Peyer's patch (tissue), 4 donors: Measurements from ENCODE around the gene MYH10. TPM values are rescaled to one million over a fixed set of nuclear protein-coding genes. Genes with fewer than 3 reads are reported as not detected.
A peak's percentile ranks its signal among the peaks of the same experiment; 100 is the strongest.

ENCODE experiments used
- DNase-seq, 3 donors: peaks; one replicate each; pipeline ENCODE4 v3.0.0-alpha.2; 2017 to 2019
- H3K27ac ChIP-seq, 4 donors: fragments of 200-600 bp; sonication (generic); one replicate each; pipeline ENCODE4 v1.5.1; 2016 to 2019
- H3K27me3 ChIP-seq, 2 donors: fragments of 200-600 bp; sonication (generic); one replicate each; pipeline ENCODE4 v1.5.1; 2019
- H3K36me3 ChIP-seq, 3 donors: fragments of 200-600 bp; sonication (generic); one replicate each; pipeline ENCODE4 v1.5.1; 2016 to 2019
- H3K4me1 ChIP-seq, 4 donors: fragments of 200-600 bp; sonication (generic); one replicate each; pipeline ENCODE4 v1.5.1; 2016 to 2019
- H3K4me3 ChIP-seq, 4 donors: fragments of 200-600 bp; sonication (generic); 1 replicate in 3 of 4; 2 replicates in 1 of 4; pipeline ENCODE4 v1.5.1; 2016 to 2019; ENCODE audit warnings: mild to moderate bottlenecking in 1 of 4
- H3K9me3 ChIP-seq, 4 donors: fragments of 200-600 bp; sonication (generic); one replicate each; pipeline ENCODE4 v1.5.1; 2016 to 2019; ENCODE audit warnings: mild to moderate bottlenecking in 1 of 4
- POLR2A ChIP-seq, 2 donors: fragments of 450-650 bp; IDR thresholded peaks; one replicate each; pipeline ENCODE4 v1.5.1; 2017; ENCODE audit warnings: antibody characterized with exemption in 2 of 2, mild to moderate bottlenecking in 2 of 2, moderate library complexity in 2 of 2
- total RNA-seq, 4 donors: library from RNA; depleted of rRNA; stranded (reverse); fragments of >200 nt; gene quantifications; one replicate each; pipeline ENCODE4 v1.1.0, GENCODE V29; 2016
- TF ChIP-seq, protein P1 (sequence below), 6 experiments: fragments of 450-650 bp in 4 of 6; fragments of 200-600 bp in 2 of 6; sonication (generic) in 1 of 6; IDR thresholded peaks; one replicate each; pipeline ENCODE4 v1.5.1; 2017 to 2019; ENCODE audit warnings: antibody characterized with exemption in 6 of 6, mild to moderate bottlenecking in 3 of 6, moderate library complexity in 1 of 6

The MYH10 gene
- total RNA-seq, 4 donors from 2014 or later: 1.2 to 10.7 (median 3.6) TPM

DNA sequence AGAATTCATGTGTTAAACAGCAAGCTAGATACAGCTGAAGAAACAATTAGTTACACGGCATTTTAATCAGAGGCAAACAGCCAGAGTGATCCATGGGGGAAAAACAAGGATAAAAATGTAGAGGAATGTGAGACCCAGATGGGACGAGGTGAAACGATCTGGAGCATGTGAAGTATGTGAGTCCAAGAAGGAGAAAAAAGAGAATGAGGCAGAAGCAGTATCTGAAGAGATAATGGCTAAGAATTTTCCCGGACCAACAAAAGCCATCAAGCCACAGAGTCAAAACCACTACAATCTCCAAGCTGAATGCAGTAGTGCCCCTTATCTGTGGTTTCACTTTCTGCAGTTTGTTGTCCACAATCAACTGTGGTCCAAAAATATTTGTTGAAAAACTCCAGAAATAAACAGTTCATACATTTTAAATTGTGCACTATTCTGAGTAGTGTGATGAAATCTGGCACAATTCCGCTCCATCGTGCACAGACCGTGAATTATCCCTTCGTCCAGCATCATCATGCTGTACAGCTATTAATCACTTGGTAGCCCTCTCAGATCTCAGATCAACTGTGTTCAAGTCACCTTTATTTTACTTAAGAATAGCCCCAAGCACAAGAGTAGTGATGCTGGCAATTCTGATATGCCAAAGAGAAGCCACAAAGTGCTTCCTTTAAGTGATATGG lies 18.8 kb downstream of the MYH10 start:
- Histone ChIP-seq H3K9me3 (no peaks in the 10 kb centered on the region), H3K27me3 (no peaks in the 10 kb centered on the region), H3K36me3 (no peaks in the 10 kb centered on the region), H3K4me3 (no peak overlapping the region), H3K4me1 (no peaks in the 10 kb centered on the region), H3K27ac (peak overlapping the region in 1 of 4 donors; percentile 28)
- no peak for DNase-seq
- TF ChIP-seq, protein P1, sequence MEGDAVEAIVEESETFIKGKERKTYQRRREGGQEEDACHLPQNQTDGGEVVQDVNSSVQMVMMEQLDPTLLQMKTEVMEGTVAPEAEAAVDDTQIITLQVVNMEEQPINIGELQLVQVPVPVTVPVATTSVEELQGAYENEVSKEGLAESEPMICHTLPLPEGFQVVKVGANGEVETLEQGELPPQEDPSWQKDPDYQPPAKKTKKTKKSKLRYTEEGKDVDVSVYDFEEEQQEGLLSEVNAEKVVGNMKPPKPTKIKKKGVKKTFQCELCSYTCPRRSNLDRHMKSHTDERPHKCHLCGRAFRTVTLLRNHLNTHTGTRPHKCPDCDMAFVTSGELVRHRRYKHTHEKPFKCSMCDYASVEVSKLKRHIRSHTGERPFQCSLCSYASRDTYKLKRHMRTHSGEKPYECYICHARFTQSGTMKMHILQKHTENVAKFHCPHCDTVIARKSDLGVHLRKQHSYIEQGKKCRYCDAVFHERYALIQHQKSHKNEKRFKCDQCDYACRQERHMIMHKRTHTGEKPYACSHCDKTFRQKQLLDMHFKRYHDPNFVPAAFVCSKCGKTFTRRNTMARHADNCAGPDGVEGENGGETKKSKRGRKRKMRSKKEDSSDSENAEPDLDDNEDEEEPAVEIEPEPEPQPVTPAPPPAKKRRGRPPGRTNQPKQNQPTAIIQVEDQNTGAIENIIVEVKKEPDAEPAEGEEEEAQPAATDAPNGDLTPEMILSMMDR (IDR thresholded peaks at IDR 0.05): no peak
- no peak for TF ChIP-seq POLR2A (IDR thresholded peaks at IDR 0.05)

DNA sequence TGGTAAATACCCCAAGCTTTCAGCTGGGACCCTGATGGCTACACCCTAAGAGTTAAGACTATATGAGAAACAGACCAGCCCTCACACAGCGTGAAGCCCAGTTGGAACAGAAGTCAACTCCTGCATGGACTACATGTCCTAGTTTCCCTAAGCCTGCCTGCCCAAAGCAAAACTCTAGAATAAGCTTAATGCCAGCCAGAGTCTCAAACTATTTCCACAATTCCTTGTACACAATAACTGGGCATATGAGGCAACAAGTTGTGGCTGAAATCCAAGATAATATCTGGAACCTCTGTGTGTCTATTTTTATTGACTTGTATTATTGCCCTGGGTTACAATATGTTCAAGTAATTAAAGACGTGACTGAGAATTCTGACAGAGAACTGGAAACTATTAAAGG lies 19.4 kb downstream of the MYH10 start:
- no peak for TF ChIP-seq POLR2A (IDR thresholded peaks at IDR 0.05)
- TF ChIP-seq, protein P1 (IDR thresholded peaks at IDR 0.05): no peak
- no peak overlapping the region for H3K4me3 ChIP-seq
- no peaks in the 10 kb centered on the region for H3K27me3 ChIP-seq
- H3K27ac ChIP-seq: peak overlapping the region in 1 of 4 donors; percentile 28
- no peak for DNase-seq
- no peaks in the 10 kb centered on the region for H3K36me3 ChIP-seq
- H3K4me1 ChIP-seq: no peaks in the 10 kb centered on the region
- H3K9me3 ChIP-seq: no peaks in the 10 kb centered on the region

DNA sequence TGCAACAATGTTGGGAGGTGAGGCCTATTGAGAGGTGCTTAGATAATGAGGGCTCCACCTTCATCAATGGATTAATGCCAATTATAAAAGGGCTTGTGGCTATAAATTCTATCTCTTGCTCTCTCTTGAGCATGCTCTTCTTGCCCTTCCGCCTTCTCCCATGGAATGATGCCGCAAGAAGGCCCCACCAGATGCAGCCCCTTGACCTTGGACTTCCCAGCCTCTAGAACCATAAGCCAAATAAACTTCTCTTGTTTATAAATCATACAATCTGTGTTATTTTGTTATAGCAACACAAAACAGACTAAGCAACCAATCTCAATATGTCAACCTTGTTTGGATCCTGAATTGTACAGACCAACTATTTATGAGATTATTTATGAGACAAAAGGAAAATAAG lies 20.0 kb downstream of the MYH10 start:
- no peaks in the 10 kb centered on the region for H3K36me3 ChIP-seq
- no peaks in the 10 kb centered on the region for H3K27me3 ChIP-seq
- TF ChIP-seq, protein P1 (IDR thresholded peaks at IDR 0.05): no peak
- no peak for TF ChIP-seq POLR2A (IDR thresholded peaks at IDR 0.05)
- H3K9me3 ChIP-seq: no peaks in the 10 kb centered on the region
- H3K4me1 ChIP-seq: no peaks in the 10 kb centered on the region
- no peak for DNase-seq
- H3K27ac ChIP-seq: no peak overlapping the region
- H3K4me3 ChIP-seq: no peak overlapping the region

DNA sequence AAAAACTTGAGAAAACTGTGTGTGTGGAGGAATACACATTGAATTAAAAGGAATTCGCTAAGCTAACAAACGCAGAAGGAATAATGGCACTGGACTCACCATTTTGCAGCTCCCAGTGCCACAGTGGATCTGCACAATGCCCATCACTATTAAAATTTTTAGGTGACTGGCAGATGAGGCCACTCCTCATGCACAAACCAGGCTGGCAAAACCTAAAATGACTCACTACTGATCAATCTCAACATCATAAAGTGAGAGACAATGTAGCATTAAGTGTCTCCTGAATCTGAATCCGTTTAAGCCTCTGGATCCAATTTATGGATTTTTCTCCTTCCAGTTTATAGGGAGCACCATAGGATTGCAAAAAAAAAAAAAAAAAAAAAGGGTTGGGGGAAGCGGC lies 20.6 kb downstream of the MYH10 start:
- no peak overlapping the region for H3K27ac ChIP-seq
- TF ChIP-seq, protein P1 (IDR thresholded peaks at IDR 0.05): no peak
- no peaks in the 10 kb centered on the region for H3K36me3 ChIP-seq
- no peaks in the 10 kb centered on the region for H3K9me3 ChIP-seq
- no peaks in the 10 kb centered on the region for H3K27me3 ChIP-seq
- no peak overlapping the region for H3K4me3 ChIP-seq
- H3K4me1 ChIP-seq: no peaks in the 10 kb centered on the region
- no peak for DNase-seq

DNA sequence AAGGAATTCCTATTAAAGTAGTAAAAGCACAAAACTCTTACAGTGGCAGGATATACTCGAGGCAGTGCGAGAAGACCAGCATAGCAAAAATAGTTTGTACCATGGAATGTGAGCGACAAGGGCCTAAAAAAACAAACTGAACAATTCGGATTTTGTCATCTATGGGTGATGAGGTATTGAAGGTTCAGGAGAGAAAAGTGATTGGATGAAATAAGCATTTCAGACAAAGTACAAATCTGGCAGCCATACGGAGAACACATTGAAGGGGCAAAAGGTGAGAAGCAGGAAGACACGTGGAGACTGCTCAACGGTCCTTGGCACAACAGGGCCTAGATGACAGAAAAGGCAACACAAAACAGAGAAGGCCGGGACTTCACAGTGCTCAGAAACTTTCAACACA lies 22.5 kb downstream of the MYH10 start:
- Histone ChIP-seq H3K27ac (no peak overlapping the region), H3K4me1 (no peaks in the 10 kb centered on the region), H3K9me3 (no peaks in the 10 kb centered on the region), H3K36me3 (no peaks in the 10 kb centered on the region), H3K4me3 (no peak overlapping the region), H3K27me3 (no peaks in the 10 kb centered on the region)
- TF ChIP-seq POLR2A (IDR thresholded peaks at IDR 0.05): no peak
- TF ChIP-seq, protein P1 (IDR thresholded peaks at IDR 0.05): no peak
- DNase-seq: no peak

DNA sequence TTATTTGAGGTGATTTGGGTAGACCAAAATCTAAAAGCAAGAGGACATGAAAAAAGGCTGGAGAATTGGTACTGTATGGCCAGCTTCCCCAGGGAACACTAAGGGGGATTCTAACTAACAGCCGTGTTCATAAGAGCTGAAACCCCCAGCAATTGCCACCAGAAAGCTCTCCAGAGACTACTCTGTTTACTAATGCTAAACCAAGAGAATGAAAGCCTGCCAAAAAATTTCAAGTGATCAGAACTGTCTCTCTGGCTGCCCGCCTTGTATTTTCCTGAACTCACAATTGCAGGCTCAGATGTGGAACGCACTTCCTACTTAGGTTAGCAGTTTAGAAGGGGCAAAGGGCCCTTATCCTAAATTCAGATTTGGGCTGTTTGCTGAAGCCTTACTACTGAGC lies 24.1 kb downstream of the MYH10 start:
- DNase-seq: no peak
- Histone ChIP-seq H3K27me3 (no peaks in the 10 kb centered on the region), H3K4me1 (no peaks in the 10 kb centered on the region), H3K9me3 (no peaks in the 10 kb centered on the region), H3K27ac (no peak overlapping the region), H3K4me3 (no peak overlapping the region), H3K36me3 (no peaks in the 10 kb centered on the region)
- no peak for TF ChIP-seq POLR2A (IDR thresholded peaks at IDR 0.05)
- TF ChIP-seq, protein P1 (IDR thresholded peaks at IDR 0.05): no peak
